Adipocyte (in vitro differentiated cells): ENCODE measurements around the gene PCNP.

ENCODE experiments used
- DNase-seq: peaks from one replicate; pipeline ENCODE4 v3.0.0-alpha.2; 2015; ENCODE audit warnings: low read depth
- H3K27me3 ChIP-seq: replicated peaks from 2 replicates; pipeline ENCODE4 v1.7.0; 2013; ENCODE audit warnings: mild to moderate bottlenecking, low read length, moderate library complexity; ENCODE audit not compliant: control insufficient read depth, insufficient read depth
- H3K36me3 ChIP-seq: 2 replicates; pipeline ENCODE4 v1.7.0; 2013; ENCODE audit warnings: low read length, mild to moderate bottlenecking, moderate library complexity; ENCODE audit not compliant: control insufficient read depth, insufficient read depth, severe bottlenecking
- H3K4me1 ChIP-seq: 2 replicates; pipeline ENCODE4 v1.7.0; 2013; ENCODE audit warnings: mild to moderate bottlenecking, low read length, moderate library complexity; ENCODE audit not compliant: control insufficient read depth, insufficient read depth
- H3K4me3 ChIP-seq: 2 replicates; pipeline ENCODE4 v1.7.0; 2013; ENCODE audit warnings: mild to moderate bottlenecking, low read length, moderate library complexity
- H3K9ac ChIP-seq: 2 replicates; pipeline ENCODE4 v1.7.0; 2013; ENCODE audit warnings: mild to moderate bottlenecking, low read length, moderate library complexity
- H3K9me3 ChIP-seq: 2 replicates; pipeline ENCODE4 v1.7.0; 2013; ENCODE audit warnings: mild to moderate bottlenecking, low read length, moderate library complexity; ENCODE audit not compliant: control insufficient read depth

The PCNP gene, protein sequence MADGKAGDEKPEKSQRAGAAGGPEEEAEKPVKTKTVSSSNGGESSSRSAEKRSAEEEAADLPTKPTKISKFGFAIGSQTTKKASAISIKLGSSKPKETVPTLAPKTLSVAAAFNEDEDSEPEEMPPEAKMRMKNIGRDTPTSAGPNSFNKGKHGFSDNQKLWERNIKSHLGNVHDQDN

DNA sequence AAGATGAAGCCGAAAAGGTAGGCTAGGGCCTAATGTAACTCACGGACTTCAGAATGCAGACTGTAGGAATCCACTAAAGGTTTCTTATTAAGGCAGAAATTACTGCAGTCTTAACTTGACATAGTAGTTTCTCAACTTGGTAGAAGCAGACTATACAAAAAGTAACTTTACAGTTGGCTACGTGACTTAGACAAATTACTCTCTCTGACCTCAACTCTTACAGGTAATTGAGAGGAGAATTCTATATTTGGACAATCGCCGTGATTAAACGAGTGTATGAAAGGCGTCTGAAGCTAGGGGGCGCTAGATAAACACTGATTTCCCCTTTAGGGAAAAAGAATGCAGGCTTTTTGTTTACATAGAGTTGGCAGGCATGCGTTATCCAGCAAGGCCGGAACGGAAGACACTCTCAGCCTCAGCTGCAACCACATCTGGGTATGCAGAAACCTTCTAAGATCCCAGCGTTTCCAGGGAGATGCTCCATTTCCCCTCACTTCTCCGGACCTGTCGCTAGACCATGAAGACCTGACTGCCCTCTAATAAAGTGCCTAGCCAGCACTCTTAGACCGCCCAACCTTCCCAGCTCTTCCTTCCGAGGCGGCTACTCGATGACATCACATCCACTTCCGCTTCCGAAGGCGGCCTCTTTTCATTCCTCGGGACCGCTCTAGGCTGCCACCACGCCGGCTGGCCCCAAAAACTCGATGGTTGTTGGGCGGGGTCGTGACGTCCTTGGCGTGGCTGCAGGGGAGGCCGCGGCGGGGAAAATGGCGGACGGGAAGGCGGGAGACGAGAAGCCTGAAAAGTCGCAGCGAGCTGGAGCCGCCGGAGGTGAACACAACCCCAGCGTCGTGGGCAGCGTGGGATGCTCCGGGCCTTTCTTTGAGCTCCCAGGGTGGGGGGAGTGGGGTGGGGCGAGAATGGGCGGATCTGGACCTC lies at the start of gene PCNP:
Gene PCNP, plus strand, starts transcription at position 732 of the 939 bp plus-strand sequence. Its CDS starts 36 bp downstream, at position 768.
- peaks cover 17% of the 10 kb centered on the region for H3K4me1 ChIP-seq
- H3K36me3 ChIP-seq, result no peaks in the 10 kb centered on the region
- peak within 1 kb of the TSS; percentile 98 for H3K4me3 ChIP-seq
- no peaks in the 10 kb centered on the region for H3K27me3 ChIP-seq
- peak within 1 kb of the TSS; percentile 98 for H3K9ac ChIP-seq
- no peaks in the 10 kb centered on the region for H3K9me3 ChIP-seq
- peak; percentile 100 for DNase-seq

DNA sequence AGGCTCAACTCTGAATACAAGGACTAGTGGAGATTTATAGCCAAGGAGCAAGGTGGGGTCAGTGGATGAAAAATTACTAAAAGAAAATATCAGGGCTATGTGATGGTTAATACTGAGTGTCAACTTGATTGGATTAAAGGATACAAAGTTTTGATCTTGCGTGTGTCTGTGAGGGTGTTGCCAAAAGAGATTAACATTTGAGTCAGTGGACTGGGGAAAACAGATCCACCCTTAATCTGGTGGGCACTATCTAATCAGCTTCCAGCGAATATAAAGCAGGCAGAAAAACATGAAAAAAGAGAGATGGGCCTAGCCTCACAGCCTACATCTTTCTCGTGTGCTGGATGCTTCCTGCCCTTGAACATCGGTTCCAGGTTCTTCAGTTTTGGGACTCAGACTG lies 46.5 kb upstream of the PCNP start:
- no peaks in the 10 kb centered on the region for H3K4me1 ChIP-seq
- DNase-seq, result no peak
- H3K9me3 ChIP-seq, result no peaks in the 10 kb centered on the region
- H3K27me3 ChIP-seq, result peaks cover 5% of the 10 kb centered on the region
- H3K9ac ChIP-seq, result no peak overlapping the region
- no peak overlapping the region for H3K4me3 ChIP-seq
- no peaks in the 10 kb centered on the region for H3K36me3 ChIP-seq

DNA sequence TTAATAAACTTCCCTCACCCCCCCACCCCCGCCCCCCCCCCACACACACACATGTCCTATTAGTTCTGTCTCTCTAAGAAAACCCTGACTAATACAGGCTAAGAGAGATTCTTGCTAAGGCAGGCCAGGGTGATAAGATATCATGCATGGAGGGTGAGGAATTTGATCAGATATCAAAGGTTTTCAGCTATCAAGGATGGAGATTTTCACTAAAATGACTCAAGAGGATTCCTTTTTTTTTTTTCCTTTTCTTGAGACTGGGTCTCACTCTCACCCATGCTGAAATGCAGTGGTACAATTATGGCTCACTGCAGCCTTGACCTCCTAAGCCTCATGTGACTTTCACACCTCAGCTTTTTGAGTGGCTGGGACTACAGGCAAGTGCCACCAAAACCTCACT lies 46.1 kb upstream of the PCNP start:
- H3K9me3 ChIP-seq, result no peaks in the 10 kb centered on the region
- DNase-seq, result no peak
- no peaks in the 10 kb centered on the region for H3K4me1 ChIP-seq
- H3K36me3 ChIP-seq, result no peaks in the 10 kb centered on the region
- no peak overlapping the region for H3K9ac ChIP-seq
- peaks cover 2% of the 10 kb centered on the region for H3K27me3 ChIP-seq
- H3K4me3 ChIP-seq, result no peak overlapping the region

DNA sequence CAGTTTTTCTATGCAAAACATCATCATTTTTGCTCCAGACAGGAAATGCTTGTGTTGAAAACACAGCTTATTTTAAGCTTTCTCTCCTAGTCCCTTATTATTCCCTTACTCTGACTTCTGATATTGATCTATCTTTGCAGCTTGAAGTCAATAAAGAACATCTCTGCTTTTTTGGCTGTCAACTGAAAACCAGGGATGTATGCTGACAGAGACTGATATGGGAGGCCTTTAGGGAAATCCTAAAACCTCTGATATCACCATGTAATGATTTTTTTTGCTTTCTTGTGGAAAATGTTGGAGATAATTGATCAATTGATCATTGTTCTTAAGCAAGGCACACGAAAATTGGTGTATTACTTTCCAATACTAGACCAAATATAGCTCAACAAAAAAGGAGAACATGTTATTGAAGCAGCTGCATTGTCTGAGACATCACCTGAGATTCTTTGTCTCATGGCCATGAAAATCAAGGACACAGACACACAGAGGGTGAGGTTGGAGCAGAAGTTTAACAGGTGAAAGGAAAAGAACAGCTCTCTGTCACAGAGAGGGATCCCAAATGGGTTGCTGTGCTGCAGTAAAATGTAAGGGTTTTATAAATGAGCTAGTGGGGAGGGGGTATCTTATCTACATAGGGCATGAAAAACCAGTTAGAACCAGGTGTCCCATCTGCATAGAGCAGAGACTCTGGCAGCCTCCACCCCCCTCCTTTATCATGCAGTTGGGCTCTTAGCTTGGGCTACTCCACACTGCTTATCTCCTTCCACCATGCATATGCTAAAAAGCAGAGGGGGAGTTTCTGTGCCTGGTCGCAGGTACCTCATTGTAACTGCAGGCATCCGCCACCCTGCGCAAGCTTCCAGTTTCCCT lies 43.9 kb upstream of the PCNP start:
- Histone ChIP-seq H3K4me3 (no peak overlapping the region), H3K9ac (no peak overlapping the region), H3K9me3 (no peaks in the 10 kb centered on the region), H3K4me1 (no peaks in the 10 kb centered on the region), H3K36me3 (no peaks in the 10 kb centered on the region), H3K27me3 (no peaks in the 10 kb centered on the region)
- DNase-seq, result no peak

DNA sequence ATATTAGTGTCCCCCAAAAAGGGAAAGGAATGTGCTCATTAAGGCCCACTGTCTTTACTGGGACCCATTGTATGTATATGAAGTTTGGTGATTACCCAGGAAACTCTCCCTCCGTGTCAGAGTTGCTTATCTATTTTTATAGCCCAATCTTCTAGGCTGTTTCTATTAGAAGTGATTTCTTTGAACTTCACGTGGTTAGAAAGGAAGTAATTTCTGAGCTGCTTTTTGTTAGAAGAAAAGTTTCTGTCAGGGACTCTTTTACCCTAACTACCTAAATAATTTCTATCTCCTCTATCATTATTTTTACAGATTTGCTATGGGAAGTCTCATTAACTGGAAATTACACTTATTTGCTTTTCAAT lies 43.3 kb upstream of the PCNP start:
- Histone ChIP-seq H3K9ac (no peak overlapping the region), H3K4me1 (no peaks in the 10 kb centered on the region), H3K36me3 (no peaks in the 10 kb centered on the region), H3K9me3 (no peaks in the 10 kb centered on the region), H3K4me3 (no peak overlapping the region), H3K27me3 (no peaks in the 10 kb centered on the region)
- DNase-seq, result no peak

DNA sequence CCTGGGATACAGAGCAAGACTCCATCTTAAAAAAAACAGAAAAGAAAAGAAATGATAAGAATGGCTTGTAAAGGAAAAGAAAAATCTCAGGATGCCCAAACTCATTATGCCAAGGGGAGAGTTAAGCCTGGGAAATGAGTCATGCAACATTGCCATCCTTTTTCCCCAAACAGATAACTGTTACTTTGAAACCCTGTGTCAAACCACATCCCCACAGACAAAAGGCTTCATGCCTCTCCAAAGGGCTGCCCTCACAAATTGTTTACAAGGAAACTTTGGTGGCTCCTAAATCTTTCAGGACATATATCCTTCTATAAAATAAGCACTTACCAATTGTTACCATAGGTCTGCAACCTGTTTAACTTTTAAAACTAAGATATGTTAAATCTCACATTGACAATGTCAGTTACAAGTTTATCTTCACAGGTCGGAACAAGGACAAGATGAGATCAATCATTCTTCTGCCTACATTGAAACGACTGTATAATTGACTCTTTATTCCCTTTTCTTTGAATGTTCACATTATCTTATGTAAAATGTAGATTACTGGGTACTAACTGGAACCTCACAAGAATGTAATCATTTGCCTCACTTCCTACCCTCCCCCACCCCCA lies 42.4 kb upstream of the PCNP start:
- DNase-seq, result no peak
- Histone ChIP-seq H3K36me3 (no peaks in the 10 kb centered on the region), H3K9me3 (no peaks in the 10 kb centered on the region), H3K4me1 (no peaks in the 10 kb centered on the region), H3K9ac (no peak overlapping the region), H3K4me3 (no peak overlapping the region), H3K27me3 (no peaks in the 10 kb centered on the region)

DNA sequence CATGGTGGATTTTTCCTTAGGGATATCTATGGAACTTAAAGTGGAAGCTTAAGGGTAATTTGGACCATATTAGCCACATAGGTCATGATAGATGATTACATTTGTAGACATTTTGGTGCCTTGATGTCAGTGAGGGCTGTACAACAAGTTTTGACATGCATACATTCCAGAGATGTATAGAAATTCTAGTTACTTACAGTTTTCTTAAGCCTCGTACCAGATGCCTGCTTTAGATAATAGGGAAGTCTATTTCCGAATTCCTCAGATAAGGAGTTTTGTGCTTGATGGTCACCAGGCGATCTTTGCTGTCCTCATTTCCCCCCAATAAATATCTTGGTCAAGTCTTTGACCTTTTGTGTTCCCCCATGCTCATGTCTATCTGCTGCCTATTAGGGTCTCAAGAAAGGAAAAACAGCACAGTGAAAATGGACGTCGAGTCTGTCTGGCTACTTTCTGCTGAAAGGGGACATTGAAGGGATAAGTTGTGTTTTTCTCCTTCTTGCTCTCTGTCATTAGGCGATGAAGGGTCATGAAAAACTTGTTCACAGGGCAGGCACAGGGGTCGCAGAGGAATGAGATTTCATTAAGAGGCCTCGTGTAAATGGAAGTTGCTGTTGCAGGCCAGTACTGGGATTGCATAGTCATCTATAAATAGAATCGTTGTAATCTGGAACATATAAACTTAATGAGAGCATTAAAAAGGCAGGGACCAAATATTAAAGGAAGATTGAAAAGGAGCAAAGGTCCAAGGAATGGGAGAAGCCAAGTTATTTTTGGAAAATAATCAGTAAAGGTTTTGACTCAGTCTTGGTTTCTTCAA lies 41.0 kb upstream of the PCNP start:
- Histone ChIP-seq H3K4me1 (no peaks in the 10 kb centered on the region), H3K9ac (no peak overlapping the region), H3K27me3 (no peaks in the 10 kb centered on the region), H3K36me3 (no peaks in the 10 kb centered on the region), H3K4me3 (no peak overlapping the region), H3K9me3 (no peaks in the 10 kb centered on the region)
- DNase-seq, result no peak

DNA sequence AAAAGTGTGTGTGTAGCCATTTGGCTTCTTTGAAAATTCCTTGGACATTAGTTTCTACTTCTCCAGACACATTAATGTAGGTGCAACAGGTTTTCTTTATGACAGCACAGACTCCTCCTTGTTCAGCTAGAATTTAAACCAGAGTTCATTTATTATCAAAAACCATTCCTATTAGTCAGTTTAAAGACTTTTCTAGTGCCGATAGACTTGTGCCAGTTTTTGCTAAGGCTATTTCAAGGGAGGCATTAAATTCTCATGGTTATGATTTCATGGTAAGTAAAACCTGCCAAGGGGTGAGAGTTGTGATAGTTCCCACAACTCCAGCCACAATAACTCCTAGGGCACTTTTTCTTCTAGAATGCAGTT lies 40.4 kb upstream of the PCNP start:
- Histone ChIP-seq H3K4me3 (no peak overlapping the region), H3K9ac (no peak overlapping the region), H3K9me3 (no peaks in the 10 kb centered on the region), H3K36me3 (no peaks in the 10 kb centered on the region), H3K27me3 (no peaks in the 10 kb centered on the region), H3K4me1 (no peaks in the 10 kb centered on the region)
- DNase-seq, result no peak

DNA sequence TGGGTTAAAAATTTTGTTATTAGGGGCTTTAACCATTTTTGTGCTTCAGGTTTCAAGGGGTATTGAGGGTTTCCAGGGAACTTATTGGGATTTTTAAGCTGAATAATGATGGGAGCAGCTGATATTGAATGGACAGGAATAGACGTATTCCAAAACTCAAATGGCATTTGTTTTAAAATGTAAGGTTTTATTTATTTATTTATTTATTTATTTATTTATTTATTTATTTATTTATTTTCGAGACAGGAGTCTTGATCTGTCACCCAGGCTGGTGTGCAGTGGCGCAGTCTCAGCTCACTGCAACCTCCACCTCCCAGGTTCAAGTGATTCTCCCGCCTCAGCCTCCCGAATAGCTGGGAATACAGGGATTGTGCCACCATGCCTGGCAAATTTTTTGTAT lies 38.8 kb upstream of the PCNP start:
- Histone ChIP-seq H3K4me3 (no peak overlapping the region), H3K27me3 (no peaks in the 10 kb centered on the region)
- no peak for DNase-seq

DNA sequence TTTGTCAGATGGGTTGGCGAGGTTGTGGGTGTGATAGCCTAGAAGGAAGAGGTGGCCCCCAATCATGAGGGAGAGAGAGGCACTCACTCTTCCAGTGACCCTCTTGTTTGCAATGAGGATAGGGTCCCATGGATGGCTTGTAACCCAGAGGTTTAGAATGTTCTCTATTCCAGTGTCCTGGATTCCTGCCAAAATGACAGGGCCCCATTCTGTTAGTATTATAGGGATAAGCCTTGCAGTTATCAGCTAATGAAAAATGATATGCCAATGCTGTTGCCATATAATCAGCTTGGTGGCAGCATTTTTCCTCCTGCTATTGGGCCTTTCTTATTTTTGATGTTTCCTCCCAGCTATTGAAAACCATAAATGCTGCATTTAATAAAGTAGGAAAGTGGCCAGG lies 37.7 kb upstream of the PCNP start:
- DNase-seq, result no peak
- Histone ChIP-seq H3K4me1 (no peaks in the 10 kb centered on the region), H3K9me3 (no peaks in the 10 kb centered on the region), H3K36me3 (no peaks in the 10 kb centered on the region), H3K4me3 (no peak overlapping the region), H3K9ac (no peak overlapping the region), H3K27me3 (no peaks in the 10 kb centered on the region)

More for the DNA sequence above, 38.8 kb upstream of the PCNP start:
- no peaks in the 10 kb centered on the region for H3K9me3 ChIP-seq
- no peaks in the 10 kb centered on the region for H3K4me1 ChIP-seq
- no peak overlapping the region for H3K9ac ChIP-seq
- no peaks in the 10 kb centered on the region for H3K36me3 ChIP-seq
